Heart left ventricle (tissue), 16 donors: Measurements from ENCODE around the gene SCAI. TPM values are rescaled to one million over a fixed set of nuclear protein-coding genes. Genes with fewer than 3 reads are reported as not detected.
"Not testable (repeated sequence)": the region's sequence is repeated elsewhere in the genome, so short reads cannot be mapped to it uniquely, and the experiment has no call there.

Experiments used
- ATAC-seq, 4 donors: fragments of 200-7000 bp; cut with Tn5 transposase; one replicate each; pipeline ENCODE4 v1.9.1; 2020 to 2022; ENCODE audit warnings: moderate library complexity in 4 of 4, mild to moderate bottlenecking in 3 of 4, moderate number of reproducible peaks in 1 of 4
- DNase-seq, 5 donors: peaks; one replicate each; pipeline ENCODE4 v3.0.0-alpha.2; 2020
- H3K27ac ChIP-seq, 12 donors: fragments of 200-600 bp; sonication (generic) in 4 of 12; one replicate each; pipeline versions ENCODE4 v1.5.0 to v1.8.0; 2016 to 2022; ENCODE audit warnings: mild to moderate bottlenecking in 2 of 12
- H3K27me3 ChIP-seq, 9 donors: fragments of 200-600 bp; sonication (generic) in 2 of 9; one replicate each; pipeline versions ENCODE4 v1.5.1 to v1.8.0; 2016 to 2022; ENCODE audit warnings: mild to moderate bottlenecking in 3 of 9
- H3K36me3 ChIP-seq, 9 donors: fragments of 200-600 bp; sonication (generic) in 2 of 9; one replicate each; pipeline versions ENCODE4 v1.5.0 to v1.8.0; 2018 to 2022; ENCODE audit warnings: mild to moderate bottlenecking in 2 of 9
- H3K4me1 ChIP-seq, 12 donors: fragments of 200-600 bp; sonication (generic) in 4 of 12; one replicate each; pipeline versions ENCODE4 v1.5.0 to v1.8.0; 2016 to 2022; ENCODE audit warnings: mild to moderate bottlenecking in 3 of 12
- H3K4me3 ChIP-seq, 12 donors: fragments of 200-600 bp; sonication (generic) in 4 of 12; one replicate each; pipeline versions ENCODE4 v1.5.0 to v1.8.0; 2017 to 2022; ENCODE audit warnings: mild to moderate bottlenecking in 9 of 12, moderate library complexity in 4 of 12
- H3K9me3 ChIP-seq, 12 donors: fragments of 200-600 bp; sonication (generic) in 4 of 12; one replicate each; pipeline versions ENCODE4 v1.5.0 to v1.8.0; 2016 to 2022; ENCODE audit warnings: mild to moderate bottlenecking in 1 of 12
- POLR2A ChIP-seq, 2 donors: fragments of 450-650 bp; IDR thresholded peaks; one replicate each; pipeline ENCODE4 v1.6.1; 2017; ENCODE audit warnings: antibody characterized with exemption in 2 of 2, mild to moderate bottlenecking in 2 of 2, moderate library complexity in 2 of 2
- WGBS, 4 donors: extraction: QIAGEN DNeasy Blood & Tissue Kit in 2 of 4; methylation state at CpG; one replicate each; pipeline versions ENCODE4 v1.1.5 to v1.1.7; 2013 to 2018; 5-methylcytosine and 5-hydroxymethylcytosine counted together
- intact Hi-C, 10 donors: fragments of 100-400 bp; cut with DNase I; formaldehyde crosslinking; loops; one replicate each; pipeline versions ENCODE4 v1.11.1 to v1.14.2; 2022
- polyA plus RNA-seq, 2 donors: library from polyadenylated mRNA; stranded (reverse); fragments of 200-250 nt; gene quantifications; one replicate each; pipeline ENCODE4 v1.2.3, GENCODE V29; 2013
- total RNA-seq, 9 donors: library from RNA; depleted of rRNA in 2 of 9; stranded (reverse); fragments of >200 nt in 2 of 9; fragmentation: NEBNext Ultra II Directional in 3 of 9; extraction: Animal tissue kit (Norgen Biotek cat#: 25700) in 3 of 9; gene quantifications; one replicate each; pipeline versions ENCODE4 v1.1.0 to v1.2.4, GENCODE V29; 2016 to 2023
- TF ChIP-seq, protein P1 (sequence below), 12 donors: fragments of 200-600 bp; sonication (generic) in 4 of 12; IDR thresholded peaks; one replicate each; pipeline versions ENCODE4 v1.5.0 to v1.8.0; 2018 to 2022; ENCODE audit warnings: antibody characterized with exemption in 12 of 12, mild to moderate bottlenecking in 5 of 12
- donor health status: ischemic (EF 13 %, LVEDD 7.1; RV severe dilation, severe dysfunction).
- donor health status: healthy with polysubstance abuse.
- donor health status: DM: no; HTN: yes; CAD: no.
- donor health status: DM: no; HTN: no; CAD: no.
- donor health status: ischemic (EF 25% LVEDD 6.9; RV normal size, moderate dysfunction).
- donor health status: ischemic (EF 25% LVEDD 5.7; RV mildly dilated, moderate dysfunction).
- donor health status: healthy.
- donor health status: DM: yes; HTN: yes; CAD: no.
- donor health status: ischemic (EF 35%, LVEDD 5.7; RV mildly dilated, moderate dysfunction).
- donor health status: nonischemic (EF 11% LVEDD 7.7; RV severe dilation, severe dysfunction).
- donor health status: DM: yes; HTN: yes; CAD: no.
- donor health status: PGD.
- donor health status: ischemic (EF 29% LVEDD 5.4; RV normal size, mild dysfunction).
- donor health status: nonischemic (EF 23%, LVEDD 6.1; RV moderate dilation, normal function).

Gene SCAI
- total and polyA plus RNA-seq, 11 donors = 1.4 to 5.3 (median 3.8) TPM

DNA sequence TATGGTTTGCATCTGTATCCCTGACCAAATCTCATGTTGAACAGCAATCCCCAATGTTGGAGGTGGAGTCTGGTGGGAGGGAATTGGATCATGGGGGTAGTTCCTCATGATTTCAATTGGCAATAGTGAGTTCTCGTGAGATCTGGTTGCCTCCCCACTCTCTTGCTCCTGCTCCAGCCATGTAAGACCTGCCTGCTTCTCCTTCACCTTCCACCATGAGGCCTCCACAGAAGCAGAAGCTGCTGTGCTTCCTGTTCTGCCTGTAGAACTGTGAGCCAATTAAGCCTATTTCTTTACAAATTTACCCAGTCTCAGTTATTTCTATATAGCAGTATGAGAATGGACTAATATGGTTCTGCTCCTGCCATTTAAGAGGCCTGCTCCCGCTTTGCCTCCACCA is 32.9 kb downstream of the SCAI start:
- TF ChIP-seq, protein P1, sequence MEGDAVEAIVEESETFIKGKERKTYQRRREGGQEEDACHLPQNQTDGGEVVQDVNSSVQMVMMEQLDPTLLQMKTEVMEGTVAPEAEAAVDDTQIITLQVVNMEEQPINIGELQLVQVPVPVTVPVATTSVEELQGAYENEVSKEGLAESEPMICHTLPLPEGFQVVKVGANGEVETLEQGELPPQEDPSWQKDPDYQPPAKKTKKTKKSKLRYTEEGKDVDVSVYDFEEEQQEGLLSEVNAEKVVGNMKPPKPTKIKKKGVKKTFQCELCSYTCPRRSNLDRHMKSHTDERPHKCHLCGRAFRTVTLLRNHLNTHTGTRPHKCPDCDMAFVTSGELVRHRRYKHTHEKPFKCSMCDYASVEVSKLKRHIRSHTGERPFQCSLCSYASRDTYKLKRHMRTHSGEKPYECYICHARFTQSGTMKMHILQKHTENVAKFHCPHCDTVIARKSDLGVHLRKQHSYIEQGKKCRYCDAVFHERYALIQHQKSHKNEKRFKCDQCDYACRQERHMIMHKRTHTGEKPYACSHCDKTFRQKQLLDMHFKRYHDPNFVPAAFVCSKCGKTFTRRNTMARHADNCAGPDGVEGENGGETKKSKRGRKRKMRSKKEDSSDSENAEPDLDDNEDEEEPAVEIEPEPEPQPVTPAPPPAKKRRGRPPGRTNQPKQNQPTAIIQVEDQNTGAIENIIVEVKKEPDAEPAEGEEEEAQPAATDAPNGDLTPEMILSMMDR (IDR thresholded peaks at IDR 0.05) = no peak
- no peak for TF ChIP-seq POLR2A (IDR thresholded peaks at IDR 0.05)
- DNase-seq (no peak), ATAC-seq (no peak)
- Histone ChIP-seq H3K27me3 (no peaks in the 10 kb centered on the region), H3K36me3 (no peaks in the 10 kb centered on the region), H3K9me3 (peaks cover 0 to 22% (median 0%) of the 10 kb centered on the region in 12 donors), H3K4me3 (no peak overlapping the region), H3K27ac (no peak overlapping the region), H3K4me1 (peaks cover 0 to 4% (median 0%) of the 10 kb centered on the region in 12 donors)
- intact Hi-C loops = no loop called here
- WGBS, 4 donors = 93 to 100% (median 97%) methylated on average over 2 of the region's 2 CpGs

DNA sequence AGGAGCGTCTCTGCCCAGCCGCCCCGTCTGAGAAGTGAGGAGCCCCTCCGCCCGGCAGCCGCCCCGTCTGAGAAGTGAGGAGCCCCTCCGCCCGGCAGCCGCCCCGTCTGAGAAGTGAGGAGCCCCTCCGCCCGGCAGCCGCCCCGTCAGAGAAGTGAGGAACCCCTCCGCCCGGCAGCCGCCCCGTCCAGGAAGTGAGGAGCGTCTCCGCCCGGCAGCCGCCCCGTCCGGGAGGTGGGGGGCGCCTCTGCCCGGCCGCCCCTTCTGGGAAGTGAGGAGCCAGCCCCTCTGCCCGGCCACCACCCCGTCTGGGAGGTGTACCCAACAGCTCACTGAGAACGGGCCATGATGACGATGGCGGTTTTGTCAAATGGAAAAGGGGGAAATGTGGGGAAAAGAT is 34.8 kb downstream of the SCAI start:
- intact Hi-C loops, H3K36me3 ChIP-seq, DNase-seq, ATAC-seq, H3K27ac ChIP-seq, H3K4me1 ChIP-seq, H3K4me3 ChIP-seq, H3K27me3 ChIP-seq: not testable (repeated sequence)
- WGBS, 4 donors = 93 to 98% (median 97%) methylated on average over 8 to 30 of the region's 33 CpGs
- H3K9me3 ChIP-seq = peaks cover 0 to 15% (median 0%) of the 10 kb centered on the region in 12 donors

DNA sequence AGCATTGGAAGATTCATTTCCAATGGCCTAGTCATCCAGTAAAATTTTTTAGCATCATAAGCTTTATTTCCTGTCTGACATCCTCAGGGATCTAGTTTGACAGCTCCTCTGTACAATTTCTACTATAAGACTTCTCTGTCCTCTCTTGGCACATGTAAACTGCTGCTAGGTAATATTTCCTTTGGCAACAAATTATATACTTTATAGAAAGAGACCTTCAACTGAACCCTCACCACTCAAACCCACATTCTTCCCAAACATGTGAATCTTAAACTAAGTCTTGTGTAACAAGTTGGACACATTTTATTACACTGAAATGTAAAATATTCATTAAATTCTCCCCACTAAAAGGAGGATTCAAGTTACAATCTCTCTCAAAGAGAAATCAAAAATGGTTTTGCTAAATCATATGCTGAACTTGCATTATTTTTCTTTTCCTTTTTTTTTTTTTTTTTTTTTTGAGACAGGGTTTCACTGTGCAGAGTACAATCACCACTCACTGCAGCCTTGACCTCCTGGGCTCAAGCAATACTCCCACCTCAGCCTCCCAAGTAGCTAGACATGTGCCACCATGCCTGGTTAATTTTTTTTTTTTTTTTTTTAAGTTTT is 36.9 kb downstream of the SCAI start:
- DNase-seq (no peak), ATAC-seq (no peak)
- Histone ChIP-seq H3K36me3 (no peaks in the 10 kb centered on the region), H3K4me3 (no peak overlapping the region), H3K4me1 (peaks cover 0 to 10% (median 2%) of the 10 kb centered on the region in 12 donors), H3K27me3 (no peaks in the 10 kb centered on the region), H3K27ac (no peak overlapping the region), H3K9me3 (peaks cover 0 to 1% (median 0%) of the 10 kb centered on the region in 12 donors)
- TF ChIP-seq, protein P1 (IDR thresholded peaks at IDR 0.05) = no peak
- TF ChIP-seq POLR2A (IDR thresholded peaks at IDR 0.05) = no peak
- intact Hi-C loops = no loop called here

DNA sequence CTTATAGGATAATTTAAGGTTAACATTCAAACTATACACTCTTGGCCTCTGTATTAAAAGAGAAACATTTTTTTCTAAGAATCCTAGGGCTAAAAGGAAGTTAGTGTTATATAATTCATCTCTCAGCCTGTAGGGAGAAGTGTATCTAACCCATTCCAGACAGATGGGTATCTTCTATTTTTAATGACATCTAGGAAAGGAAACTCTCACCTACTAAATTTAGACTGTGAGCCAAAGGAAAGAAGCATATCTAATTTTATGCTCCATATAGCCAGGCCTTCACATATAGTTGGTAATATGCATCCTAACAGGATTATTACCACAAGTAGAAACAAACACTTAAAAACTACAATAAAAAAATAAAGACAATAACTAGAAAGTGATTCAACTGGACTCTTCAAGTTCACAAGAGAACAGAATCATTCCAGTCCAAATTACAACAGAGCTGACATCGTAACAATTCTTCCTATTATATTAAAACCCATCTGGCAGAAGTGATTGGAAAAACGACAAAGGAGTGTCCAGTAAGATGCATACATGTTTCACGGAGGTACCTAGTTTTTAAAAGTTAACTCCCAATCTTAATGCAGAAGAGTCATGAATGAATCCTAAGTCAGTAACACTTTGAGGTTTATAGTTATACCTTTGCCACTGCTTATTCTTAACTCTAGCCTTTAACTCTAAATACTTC is 39.4 kb downstream of the SCAI start:
- Histone ChIP-seq H3K4me1 (peaks cover 0 to 14% (median 2%) of the 10 kb centered on the region in 12 donors), H3K4me3 (no peak overlapping the region), H3K36me3 (no peaks in the 10 kb centered on the region), H3K27ac (no peak overlapping the region), H3K27me3 (no peaks in the 10 kb centered on the region), H3K9me3 (no peaks in the 10 kb centered on the region)
- intact Hi-C loops = no loop called here
- ATAC-seq = no peak
- TF ChIP-seq, protein P1 (IDR thresholded peaks at IDR 0.05) = no peak
- no peak for TF ChIP-seq POLR2A (IDR thresholded peaks at IDR 0.05)
- 54 to 64% (median 57%) methylated on average over 3 of the region's 3 CpGs for WGBS, 4 donors
- no peak for DNase-seq
